Sigmoid colon (tissue), 4 donors: ENCODE measurements around the gene SMIM31.

ENCODE experiments used
- POLR2AphosphoS5 ChIP-seq, 4 donors: sonication (generic); formaldehyde crosslinking; IDR thresholded peaks; one replicate each; pipeline ENCODE4 v1.6.1; 2017; ENCODE audit warnings: antibody characterized with exemption in 4 of 4
- TF ChIP-seq, protein P1 (sequence below), 4 experiments: fragments of 450-650 bp in 3 of 4; fragments of 200-600 bp in 1 of 4; IDR thresholded peaks; one replicate each; pipeline ENCODE4 v1.5.1; 2016 to 2019; ENCODE audit warnings: antibody characterized with exemption in 4 of 4, mild to moderate bottlenecking in 3 of 4, moderate library complexity in 2 of 4

DNA sequence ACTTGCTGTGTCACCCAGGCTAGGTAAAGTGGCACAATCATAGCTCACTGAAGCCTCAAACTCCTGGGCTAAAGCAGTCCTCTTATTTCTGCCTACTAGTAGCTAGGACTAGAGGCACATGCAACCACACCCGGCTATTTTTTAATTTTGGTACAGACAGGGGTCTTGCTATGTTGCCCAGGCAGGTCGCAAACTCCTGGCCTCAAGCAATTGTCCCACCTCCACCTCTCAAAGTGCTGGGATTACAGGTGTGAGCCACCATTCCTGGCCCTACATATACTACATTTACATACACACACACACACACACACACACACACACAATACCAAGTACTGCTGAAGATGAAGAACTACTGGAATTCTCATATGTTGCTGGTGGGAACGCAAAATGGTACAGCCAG, 26.9 kb downstream of the SMIM31 start:
- TF ChIP-seq, protein P1, sequence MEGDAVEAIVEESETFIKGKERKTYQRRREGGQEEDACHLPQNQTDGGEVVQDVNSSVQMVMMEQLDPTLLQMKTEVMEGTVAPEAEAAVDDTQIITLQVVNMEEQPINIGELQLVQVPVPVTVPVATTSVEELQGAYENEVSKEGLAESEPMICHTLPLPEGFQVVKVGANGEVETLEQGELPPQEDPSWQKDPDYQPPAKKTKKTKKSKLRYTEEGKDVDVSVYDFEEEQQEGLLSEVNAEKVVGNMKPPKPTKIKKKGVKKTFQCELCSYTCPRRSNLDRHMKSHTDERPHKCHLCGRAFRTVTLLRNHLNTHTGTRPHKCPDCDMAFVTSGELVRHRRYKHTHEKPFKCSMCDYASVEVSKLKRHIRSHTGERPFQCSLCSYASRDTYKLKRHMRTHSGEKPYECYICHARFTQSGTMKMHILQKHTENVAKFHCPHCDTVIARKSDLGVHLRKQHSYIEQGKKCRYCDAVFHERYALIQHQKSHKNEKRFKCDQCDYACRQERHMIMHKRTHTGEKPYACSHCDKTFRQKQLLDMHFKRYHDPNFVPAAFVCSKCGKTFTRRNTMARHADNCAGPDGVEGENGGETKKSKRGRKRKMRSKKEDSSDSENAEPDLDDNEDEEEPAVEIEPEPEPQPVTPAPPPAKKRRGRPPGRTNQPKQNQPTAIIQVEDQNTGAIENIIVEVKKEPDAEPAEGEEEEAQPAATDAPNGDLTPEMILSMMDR (IDR thresholded peaks at IDR 0.05): no peak
- no peak for TF ChIP-seq POLR2AphosphoS5 (IDR thresholded peaks at IDR 0.05)
